ENCODE measurements around the gene HECTD2.

The HECTD2 gene

DNA sequence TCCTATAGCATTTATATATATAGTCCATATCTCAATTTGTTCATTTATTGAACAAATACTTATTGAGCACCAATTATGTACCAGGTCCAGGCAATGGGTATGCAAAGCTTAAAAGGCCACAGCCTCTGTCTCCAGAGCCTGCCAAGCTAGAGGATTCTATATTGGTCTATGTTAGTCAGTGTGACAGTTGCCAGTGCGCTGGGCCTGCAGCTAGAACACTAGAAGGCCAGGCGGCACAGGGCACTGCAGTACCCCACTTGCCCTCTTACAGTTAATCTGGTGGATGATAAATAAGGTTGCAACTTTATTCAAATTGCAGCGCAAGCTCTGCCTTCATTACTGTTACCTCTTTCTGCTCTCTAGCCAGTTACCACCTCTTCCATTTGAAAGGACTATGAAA is 153.9 kb downstream of the HECTD2 start:
- Histone ChIP-seq H3K4me3 (replicated peaks; ENCODE audit: insufficient read depth, low read length) (no peak overlapping the region), H3K27ac (replicated peaks) (no peak overlapping the region), H3K27me3 (ENCODE audit: insufficient read depth, poor library complexity, severe bottlenecking) (no peaks in the 10 kb centered on the region)
- TF ChIP-seq SPI1 (IDR thresholded peaks at IDR 0.05; ENCODE audit: borderline replicate concordance, low read depth) (no peak), GABPA (IDR thresholded peaks at IDR 0.05; ENCODE audit: low read depth) (no peak), REST (IDR thresholded peaks at IDR 0.05; ENCODE audit: insufficient replicate concordance, low read depth) (no peak), POLR2AphosphoS5 (IDR thresholded peaks at IDR 0.05; ENCODE audit: low read depth) (no peak), CTCF (IDR thresholded peaks at IDR 0.05; ENCODE audit: insufficient read depth, low read length) (no peak)
- no peak for DNase-seq (ENCODE audit: low read depth in 1 of 2, low spot score in 1 of 2)

All from HL-60 (cell line).